Renal pelvis (tissue), 4 donors: ENCODE data around the gene AGK. TPM values are rescaled to one million over a fixed set of nuclear protein-coding genes. Genes with fewer than 3 reads are reported as not detected.

Experiments
- DNase-seq: peaks from one replicate; pipeline ENCODE4 v3.0.0-alpha.2; 2013
- polyA plus RNA-seq, 3 donors: library from polyadenylated mRNA; unstranded; fragments of 120-200 nt; gene quantifications; one replicate each; pipeline ENCODE4 v1.2.1, GENCODE V29; 2013; ENCODE audit not compliant: insufficient read length in 3 of 3

AGK gene
- polyA plus RNA-seq, 3 donors: 33.4 to 42.4 (median 42.3) TPM

DNA sequence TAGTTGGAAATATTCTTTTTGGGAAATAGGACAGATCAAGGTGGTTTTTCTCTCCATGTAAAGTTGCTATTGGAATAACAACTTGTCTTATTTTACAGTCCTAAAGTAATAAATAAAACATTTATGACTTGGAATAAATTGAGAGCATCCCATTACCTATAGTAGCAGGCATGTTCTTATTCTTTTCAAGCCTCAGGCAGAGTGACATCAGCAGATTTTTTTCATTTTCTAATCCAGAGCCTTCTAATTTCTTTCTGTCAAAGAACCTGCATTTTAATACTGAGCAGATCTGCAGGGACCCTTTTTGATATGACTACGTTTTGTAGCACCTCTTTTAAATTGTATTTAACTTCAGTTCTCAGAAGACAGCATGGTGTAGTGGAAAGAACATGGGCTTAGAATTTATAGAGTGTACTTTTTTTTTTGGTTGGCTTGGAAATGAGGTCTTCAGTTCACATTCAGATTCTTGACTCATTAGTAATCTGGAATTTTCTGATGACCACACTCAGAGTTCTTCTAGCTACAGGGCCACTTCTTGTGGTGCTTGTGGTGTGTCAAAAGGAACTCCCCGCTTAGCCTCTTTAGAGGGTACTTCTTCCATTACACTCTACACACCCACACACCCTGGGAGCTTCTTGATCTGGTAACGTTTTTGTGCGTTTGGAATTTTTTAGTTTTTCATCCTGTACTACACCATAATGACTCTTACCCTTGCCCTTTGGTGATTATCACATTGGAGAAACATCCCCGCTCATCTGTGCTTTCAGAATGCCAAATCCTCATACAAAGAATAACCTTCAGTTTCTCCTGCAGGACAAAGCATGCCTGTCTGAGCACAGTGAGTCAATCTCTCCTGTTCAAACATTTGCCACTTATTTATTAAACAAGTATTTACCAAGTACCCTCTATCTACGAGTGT, 34.6 kb downstream of the AGK start:
- DNase-seq: no peak

DNA sequence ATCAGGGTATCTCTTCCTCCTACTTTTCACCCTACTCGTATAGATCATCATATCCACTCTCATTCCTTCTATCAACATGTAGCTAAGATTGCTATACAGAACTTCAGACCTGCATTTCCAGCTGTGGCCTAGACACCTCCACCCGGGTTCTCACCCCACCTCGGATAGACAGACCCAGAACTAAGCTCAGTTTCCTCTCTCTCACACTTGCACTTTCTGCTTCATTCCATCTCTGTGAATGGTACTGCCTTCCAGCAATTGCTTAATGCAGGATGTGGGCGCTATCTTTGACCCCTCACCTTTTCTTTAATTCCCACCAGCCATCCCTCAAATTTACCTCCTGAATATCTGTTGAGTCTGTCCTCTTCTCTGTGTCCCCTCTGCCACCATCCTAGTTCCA, 35.7 kb downstream of the AGK start:
- DNase-seq: no peak

DNA sequence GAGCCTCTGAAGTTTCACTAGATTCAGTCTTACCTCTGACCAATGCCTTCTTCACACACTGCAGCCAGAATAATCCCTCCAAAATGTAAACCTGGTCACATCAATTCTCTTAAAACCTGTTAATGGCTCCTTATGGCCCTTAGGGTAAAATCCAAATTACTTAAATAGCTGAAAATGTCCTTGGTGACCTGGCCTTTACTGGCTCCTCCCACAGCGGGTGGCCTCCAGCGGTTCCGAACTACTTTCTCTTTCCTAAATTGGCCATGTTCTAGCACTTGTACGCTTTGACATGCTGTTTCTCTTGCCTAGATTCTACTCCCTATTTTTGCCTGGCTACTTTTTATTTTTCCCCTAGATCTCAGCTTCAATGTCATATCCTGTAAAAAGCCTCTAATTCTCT, 36.1 kb downstream of the AGK start:
- DNase-seq: no peak

DNA sequence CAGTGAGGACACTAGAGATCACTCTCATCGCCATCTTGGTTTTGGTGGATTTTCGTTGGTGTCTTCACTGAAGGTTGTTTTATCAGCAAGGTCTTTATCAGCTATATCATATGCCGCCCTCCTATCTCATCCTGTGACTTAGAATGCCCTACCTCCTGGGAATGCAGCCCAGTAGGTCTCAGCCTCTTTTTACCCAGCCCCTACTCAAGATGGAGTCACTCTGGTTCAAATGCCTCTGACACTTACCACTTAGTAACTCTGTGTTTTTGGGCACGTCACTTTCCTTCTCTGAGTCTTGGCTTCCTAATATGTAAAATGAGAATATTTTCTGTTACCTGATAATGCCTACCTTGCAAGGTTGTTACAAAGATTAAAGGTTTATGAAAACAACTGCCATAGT, 37.7 kb downstream of the AGK start:
- DNase-seq: no peak

DNA sequence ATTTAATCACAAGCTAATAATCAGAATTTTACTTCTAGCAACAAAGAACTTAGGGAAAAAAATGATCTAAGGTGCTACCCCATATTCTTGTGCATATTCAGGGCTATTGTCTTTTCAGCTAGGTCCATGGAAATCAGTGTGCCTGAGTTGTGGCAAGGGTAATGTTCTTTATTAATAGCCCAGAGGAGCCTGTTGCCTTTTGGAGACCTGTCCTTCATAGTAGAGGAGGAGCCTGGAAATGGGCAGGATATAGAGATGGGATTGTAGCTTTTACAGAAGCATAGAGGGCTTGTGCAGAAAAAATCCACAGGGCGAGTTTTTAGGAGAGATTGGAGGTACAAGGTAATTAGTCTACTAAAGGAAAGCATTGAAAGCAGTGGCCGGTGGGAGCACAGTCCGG, 38.9 kb downstream of the AGK start:
- DNase-seq: no peak

DNA sequence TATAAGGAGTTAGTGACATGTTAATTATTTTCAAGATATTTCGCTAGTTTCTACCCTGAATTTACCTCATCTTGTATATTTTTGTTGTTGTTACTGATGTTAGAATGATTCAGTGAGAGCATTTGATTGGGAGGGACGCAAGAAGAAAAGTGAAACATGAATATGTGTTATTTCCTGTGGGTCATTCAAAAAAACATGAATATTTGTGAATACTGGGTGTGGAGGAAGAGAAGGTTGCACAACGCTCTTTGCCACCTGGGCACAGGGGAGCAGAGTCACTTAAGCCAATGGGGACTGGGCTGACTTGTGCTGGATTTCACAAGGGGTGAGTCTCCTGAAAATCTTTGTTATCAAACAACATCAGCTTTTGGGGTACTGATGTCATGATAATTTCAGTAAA, 39.5 kb downstream of the AGK start:
- no peak for DNase-seq

DNA sequence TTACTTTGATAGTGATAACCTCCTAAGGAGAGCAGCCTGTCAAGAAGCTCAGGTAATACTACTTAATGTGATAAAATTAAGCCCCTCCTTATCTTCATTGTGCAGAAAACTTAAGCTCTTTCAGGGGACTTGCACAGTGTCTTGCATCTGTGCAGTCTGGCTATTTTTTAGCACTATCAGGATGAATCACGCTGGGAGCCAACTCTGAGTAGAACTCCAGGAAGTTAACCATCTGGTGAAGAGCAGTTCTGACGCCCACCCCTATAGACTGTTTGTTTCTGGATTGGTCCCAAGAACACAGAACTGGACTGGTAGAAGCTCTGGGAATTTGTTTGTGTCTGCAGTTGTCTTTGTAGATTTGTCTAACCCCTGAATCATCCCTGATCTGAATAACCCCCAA, 41.9 kb downstream of the AGK start:
- no peak for DNase-seq

DNA sequence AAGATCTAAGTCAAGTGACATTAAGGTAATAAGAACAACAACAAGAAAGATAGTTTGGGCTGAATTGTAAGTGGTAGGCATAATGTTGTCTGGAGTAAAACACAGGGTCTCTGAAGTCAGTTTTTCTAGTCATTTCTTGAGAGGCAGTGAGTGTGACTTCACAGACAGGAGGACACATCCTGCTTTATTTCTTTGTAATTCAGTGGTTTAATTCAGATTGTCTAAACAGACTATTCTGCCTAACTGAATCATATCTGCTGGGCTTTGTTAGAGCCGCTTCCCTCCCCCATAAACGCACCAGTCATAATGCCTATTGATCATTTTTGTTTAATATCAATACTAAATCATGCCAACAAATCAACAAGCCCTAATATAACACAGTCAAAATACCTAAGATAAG, 46.8 kb downstream of the AGK start:
- DNase-seq: no peak

DNA sequence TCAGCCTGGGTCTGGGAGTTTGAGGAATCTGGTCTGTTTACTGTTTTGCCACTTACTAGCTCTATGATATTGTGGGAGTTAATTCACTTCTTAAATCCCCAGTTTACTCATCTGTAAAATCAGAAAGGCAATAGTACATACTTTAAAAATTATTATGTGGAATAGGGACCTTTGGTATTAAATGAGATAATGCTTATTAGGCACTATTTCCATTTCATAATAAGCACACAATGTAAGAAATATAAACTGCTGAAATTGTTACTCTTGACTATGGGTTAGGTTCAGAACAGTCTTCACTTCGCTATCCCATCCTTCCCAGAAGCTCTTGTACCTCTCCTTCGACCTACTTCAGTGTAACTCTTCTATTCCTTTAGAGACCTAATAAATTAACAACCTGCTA, 47.2 kb downstream of the AGK start:
- DNase-seq: no peak

DNA sequence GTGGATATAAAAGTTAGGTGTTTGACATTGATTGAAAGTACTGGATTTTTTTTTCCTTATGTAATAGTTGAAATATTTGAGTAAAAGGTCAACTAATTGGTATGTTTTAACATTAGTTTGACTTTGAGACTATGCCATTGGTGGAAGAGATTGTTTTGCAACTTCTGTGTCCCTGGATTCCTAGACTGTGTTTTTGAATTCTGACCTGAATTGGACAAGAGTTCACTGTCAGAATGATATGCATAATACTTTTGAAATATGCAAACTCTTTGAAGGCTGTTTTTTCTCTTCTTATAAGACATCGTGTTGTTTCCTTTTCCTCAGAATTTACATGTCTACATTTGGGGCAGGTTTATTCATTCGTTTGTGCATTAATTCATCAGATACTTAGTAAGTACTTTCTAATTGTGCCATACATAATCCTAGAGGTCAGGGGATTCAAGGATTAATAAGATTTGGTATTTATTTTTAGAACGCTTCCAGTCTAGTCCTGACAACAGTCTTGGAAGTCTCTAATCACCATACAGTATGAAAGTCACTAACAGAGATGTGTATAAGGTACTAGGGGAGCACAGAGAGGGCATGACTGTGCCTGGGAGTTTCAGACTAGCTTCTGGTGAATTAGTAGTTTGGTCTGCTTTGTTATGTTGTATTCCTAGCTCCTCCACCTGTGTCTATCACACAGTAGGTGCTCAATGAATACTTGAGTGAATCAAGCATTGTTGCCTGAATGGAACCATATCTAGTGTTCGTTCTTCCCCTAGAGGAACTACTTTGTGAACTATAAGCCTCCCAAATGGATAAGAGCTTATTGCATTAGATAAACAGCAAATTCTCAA, 49.2 kb downstream of the AGK start:
- DNase-seq: no peak

DNA sequence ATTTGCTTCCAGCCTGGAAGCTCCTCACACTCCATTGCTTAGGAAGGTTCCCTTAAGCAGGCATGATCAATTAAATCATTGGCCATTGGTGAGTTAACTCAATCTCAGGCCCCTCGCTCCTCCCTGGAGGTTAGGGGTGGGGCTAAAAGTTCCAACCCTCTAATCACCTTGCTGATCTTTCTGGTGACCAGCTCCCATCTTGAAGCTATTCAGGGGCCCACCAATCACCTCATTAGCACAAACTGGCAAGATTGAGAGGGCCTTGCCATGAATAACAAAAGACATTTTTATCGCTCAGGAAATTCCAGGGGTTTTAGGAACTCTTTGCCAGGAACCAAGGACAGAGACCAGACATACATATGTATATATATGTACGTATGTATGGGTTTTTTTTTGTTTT, 58.4 kb downstream of the AGK start:
- DNase-seq: no peak

DNA sequence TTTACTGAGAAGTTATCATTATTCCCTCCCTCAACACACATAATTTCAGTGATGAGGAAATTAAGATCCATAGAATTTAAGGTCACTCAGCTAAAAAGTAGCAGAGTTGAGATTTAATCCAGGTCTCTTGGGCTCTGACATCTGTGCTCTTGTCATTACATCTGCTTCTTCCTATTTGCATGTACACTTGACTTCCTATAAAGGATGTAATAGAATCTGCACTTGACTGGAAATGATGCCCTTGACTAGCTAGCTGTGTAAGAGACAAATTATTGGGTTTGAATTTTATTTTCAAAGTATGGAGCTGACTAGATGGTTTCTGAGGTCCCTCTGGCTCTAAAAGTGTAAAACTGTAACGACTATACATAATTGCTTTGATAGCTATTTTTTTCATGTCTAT, 59.5 kb downstream of the AGK start:
- no peak for DNase-seq

DNA sequence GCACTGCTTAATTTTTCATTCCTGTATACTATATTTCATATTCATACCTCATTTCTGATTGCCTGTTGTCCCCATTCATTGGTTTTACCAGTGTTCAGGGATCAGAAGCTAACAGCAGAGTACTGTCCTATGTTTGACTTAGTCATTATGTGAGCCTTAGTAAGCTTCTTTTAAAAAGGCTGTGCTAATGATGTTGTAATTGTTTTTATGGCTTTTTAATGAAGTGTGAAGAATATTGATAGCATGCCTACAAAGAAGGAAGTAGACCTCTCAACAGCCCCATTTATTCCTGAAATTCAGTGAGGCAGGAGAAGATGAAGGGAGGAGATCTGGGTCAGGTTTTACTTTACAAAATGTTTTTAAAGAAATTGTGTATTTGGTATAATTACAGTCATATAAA, 61.7 kb downstream of the AGK start:
- DNase-seq: no peak

DNA sequence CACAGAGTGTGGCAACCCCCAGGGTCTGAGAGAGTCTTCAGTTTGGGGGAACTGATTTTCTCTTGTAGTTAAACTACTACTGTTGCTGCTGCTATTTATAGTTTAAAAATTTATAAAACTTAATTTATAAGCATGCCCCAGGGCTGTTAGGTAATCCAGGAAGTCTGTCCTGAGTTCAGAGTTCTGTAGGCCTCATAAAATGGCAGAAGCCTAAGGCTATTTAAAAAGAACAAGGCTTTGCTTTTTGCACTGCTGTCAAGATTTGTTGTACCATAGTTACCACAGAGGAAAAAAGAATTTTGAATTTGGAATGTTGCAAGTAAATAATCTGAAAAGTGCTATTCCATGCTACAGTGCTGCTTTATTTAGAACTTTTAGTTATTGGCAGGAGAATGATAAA, 66.1 kb downstream of the AGK start:
- peak; percentile 1 for DNase-seq

DNA sequence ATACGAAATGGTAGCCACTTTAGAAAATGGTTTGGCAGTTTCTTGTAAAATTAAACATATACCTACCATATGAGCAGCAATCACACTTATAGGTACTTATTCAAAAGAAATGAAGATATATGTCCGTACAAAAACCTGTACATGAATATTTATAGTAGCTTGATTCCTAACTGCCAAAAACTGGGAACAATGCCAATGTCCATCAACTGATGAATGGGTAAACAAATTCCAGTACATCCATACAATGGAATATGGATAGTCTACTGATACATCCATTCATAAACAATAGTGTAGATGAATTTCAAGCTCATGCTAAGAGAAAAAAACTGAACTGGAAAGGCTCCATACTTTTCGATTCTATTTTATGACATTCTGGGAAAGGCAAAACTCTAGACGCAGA, 68.5 kb downstream of the AGK start:
- DNase-seq: no peak

DNA sequence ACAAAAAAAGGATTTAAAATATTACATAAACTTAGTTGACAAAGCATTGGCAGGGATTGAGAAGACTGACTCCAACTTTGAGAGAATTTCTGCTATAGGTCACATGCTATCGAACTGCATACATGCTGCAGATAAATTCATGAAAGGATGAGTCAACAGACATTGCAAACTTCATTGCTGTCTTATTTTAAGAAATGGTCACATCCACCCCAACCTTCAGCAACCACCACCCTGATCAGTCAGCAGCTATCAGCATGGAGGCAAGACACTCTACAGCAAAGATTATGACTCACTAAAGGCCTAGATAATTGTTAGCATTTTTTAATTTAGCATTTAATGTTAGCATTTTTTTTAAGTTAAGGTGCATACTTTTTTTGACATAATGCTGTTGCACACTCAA, 73.6 kb downstream of the AGK start:
- no peak for DNase-seq

DNA sequence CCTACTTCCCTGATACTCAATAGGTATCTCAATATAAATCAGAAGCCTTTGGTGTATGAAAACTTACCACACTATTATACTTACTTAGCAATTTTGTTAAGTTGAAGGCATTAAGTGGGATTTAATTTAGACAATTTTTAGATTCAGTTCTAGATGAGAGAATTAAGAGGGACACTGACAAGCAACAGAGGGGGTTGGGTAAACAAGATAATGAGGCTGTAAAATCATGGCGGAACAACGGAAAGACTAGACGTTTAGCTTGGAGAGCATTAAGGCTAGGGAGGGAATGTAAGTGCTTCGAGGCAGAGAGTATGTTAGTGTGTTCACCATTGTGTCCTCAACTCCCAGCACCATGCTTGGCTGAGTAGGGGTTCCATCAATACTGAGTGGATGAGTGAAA, 79.4 kb downstream of the AGK start:
- DNase-seq: no peak

DNA sequence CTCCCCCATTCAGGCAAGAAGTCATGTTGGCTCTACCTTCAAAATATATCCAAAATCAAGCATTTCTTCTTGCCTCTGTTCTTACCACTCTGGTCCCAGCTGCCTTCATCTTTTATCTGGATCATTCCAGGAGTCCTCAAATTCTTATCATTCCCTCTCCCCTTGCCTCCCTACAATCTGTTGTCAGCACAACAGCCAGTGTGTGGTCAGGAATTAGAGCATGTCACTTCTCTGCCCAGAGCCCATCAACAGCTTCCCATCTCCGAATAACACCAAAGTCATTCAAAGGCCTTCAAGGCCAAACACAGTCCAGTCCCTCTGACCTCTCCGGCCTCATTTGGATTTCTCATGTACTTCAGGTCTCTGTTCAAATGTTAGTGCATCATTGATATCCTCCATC, 80.3 kb downstream of the AGK start:
- DNase-seq: no peak

DNA sequence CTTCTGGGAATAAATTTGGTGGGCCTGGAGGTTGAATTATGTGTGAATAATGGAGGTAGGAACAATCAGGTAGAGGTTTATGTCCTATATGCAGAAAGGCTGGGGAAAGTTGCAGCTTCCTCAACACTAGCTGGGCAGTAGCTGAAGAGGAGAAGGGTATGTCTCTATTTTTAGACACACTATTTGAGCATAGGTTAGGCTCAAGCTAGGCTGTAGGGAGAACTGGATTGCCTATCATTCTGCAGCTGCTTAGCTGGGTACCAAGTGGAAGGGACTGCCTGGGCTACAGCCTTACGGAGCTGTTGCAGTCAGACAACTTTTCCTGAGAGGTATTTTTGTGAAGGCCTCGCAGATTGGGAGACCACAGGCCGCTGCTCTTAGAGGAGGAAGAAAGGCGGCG, 82.9 kb downstream of the AGK start:
- DNase-seq: no peak

DNA sequence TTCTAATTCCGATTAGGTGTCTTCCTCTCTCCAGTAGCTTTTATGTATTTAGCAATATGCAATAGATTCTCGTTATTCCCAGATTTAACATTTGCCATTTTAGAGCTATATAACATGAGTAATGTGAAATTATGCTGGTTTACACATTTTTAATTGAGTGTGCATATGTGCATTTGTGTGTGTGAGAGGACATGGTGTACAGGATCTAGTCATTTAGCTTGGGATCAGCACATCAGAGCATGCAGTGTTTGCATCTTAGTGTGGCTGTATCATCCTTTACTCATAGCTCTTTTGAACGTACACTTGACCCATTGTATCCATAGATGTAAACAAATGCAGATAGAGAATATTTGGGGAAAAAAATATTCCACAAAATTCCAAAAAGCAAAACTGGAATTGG, 84.8 kb downstream of the AGK start:
- no peak for DNase-seq

DNA sequence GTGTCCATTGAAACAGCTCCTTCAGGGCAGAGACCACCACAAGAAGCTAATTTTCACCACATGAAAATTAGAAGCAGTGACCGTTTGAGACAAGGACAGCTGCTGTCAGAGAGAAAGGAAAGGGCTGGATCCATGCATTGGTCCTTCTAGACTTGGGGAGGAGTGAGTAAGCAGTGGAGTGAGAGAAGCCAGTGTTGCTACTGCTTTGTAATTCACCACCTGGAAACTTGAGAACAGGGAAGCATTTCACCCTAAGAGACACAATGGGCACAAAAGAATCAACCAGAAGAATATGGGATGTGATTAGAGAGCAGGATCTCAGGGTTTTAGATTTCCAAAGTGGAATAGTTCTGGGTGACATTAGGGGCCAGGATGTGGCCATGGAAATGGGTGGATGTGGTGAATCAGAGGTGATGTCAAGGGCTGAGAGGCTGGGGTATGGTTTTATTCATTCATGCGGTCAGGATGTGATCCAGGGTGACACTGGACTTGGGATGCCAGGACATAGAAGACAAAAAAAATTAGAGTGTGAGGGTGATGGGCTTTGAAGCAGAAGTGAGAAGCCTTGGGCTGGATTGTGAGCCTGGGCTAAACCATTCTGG, 89.1 kb downstream of the AGK start:
- no peak for DNase-seq

DNA sequence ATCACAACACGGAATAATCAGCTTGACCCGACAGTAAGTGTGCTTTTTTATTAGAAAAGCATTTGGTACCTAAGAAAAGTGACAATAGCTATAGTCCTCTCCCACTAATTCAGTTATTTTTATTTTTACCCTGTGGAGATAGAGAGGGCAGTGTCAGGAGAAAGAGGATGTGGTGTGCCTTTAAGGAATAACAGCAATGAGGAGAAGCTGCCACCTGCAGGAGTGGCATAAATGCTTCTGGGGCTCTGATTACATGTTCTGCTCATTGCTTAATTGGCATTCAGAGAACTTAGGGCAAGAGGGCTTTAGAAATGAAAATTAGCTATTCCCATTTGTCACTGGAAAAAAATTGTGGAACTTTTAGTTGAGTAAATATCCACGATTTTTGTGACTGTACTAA, 90.7 kb downstream of the AGK start:
- DNase-seq: no peak

DNA sequence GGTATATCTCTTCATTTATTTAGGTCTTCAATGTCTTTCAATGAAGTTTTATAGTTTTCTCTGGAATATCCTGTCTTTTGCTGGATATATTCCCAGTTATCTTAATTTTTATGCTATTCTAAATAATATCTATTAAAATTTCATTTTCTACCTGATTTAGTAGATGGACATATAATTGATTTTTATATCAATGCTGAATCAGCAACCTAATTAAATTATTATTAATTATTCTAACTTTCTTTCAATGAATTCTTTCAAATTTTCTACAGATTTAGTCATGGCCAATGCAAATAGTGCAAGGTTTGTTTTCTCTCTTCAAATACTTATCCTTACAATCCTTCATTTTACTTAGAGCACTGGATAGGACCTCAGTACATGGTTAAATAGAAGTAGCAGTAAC, 94.0 kb downstream of the AGK start:
- DNase-seq: no peak
